Effector memory CD8-positive, alpha-beta T cell (primary cell): ENCODE data around the gene KRTAP10-11.
"Not testable (repeated sequence)": the region's sequence is repeated elsewhere in the genome, so short reads cannot be mapped to it uniquely, and the experiment has no call there.

Experiments
- ATAC-seq: fragments of 150-1000 bp; cut with Tn5 transposase; replicated peaks from 2 replicates; pipeline ENCODE4 v1.10.0; 2021; ENCODE audit warnings: mild to moderate bottlenecking, moderate library complexity
- DNase-seq, 3 experiments: peaks; one replicate each; pipeline ENCODE4 v3.0.0; 2021
- H3K27ac Mint-ChIP-seq, 2 donors: one replicate each; pipeline ENCODE4 v1.8.0; 2022; ENCODE audit warnings: mild to moderate bottlenecking in 2 of 2, mixed read lengths in 2 of 2, moderate library complexity in 2 of 2
- H3K27me3 Mint-ChIP-seq, 2 donors: one replicate each; pipeline ENCODE4 v1.8.0; 2022; ENCODE audit warnings: mixed read lengths in 2 of 2
- H3K36me3 Mint-ChIP-seq: one replicate; pipeline ENCODE4 v1.8.0; 2022; ENCODE audit warnings: mild to moderate bottlenecking, moderate library complexity, mixed read lengths; ENCODE audit not compliant: insufficient read depth
- H3K4me1 Mint-ChIP-seq, 2 donors: one replicate each; pipeline ENCODE4 v1.8.0; 2022; ENCODE audit warnings: low read depth in 2 of 2, mixed read lengths in 2 of 2
- H3K4me3 Mint-ChIP-seq, 2 donors: one replicate each; pipeline ENCODE4 v1.8.0; 2022; ENCODE audit warnings: mild to moderate bottlenecking in 2 of 2, mixed read lengths in 2 of 2, moderate library complexity in 2 of 2
- H3K9me3 Mint-ChIP-seq, 2 donors: one replicate each; pipeline ENCODE4 v1.8.0; 2022; ENCODE audit warnings: mixed read lengths in 2 of 2

Gene KRTAP10-11

GRCh38 chr21:44667612-44668011 lies 21.4 kb downstream of the KRTAP10-11 start:
- ATAC-seq (no peak), DNase-seq (no peak)
- peaks cover 3 to 16% of the 10 kb centered on the region in 2 donors for H3K4me1 Mint-ChIP-seq
- H3K4me3 Mint-ChIP-seq: no peak overlapping the region
- no peaks in the 10 kb centered on the region for H3K9me3 Mint-ChIP-seq
- H3K36me3 Mint-ChIP-seq: no peaks in the 10 kb centered on the region
- no peak overlapping the region for H3K27ac Mint-ChIP-seq
- peaks cover 0 to 19% of the 10 kb centered on the region in 2 donors for H3K27me3 Mint-ChIP-seq

DNA sequence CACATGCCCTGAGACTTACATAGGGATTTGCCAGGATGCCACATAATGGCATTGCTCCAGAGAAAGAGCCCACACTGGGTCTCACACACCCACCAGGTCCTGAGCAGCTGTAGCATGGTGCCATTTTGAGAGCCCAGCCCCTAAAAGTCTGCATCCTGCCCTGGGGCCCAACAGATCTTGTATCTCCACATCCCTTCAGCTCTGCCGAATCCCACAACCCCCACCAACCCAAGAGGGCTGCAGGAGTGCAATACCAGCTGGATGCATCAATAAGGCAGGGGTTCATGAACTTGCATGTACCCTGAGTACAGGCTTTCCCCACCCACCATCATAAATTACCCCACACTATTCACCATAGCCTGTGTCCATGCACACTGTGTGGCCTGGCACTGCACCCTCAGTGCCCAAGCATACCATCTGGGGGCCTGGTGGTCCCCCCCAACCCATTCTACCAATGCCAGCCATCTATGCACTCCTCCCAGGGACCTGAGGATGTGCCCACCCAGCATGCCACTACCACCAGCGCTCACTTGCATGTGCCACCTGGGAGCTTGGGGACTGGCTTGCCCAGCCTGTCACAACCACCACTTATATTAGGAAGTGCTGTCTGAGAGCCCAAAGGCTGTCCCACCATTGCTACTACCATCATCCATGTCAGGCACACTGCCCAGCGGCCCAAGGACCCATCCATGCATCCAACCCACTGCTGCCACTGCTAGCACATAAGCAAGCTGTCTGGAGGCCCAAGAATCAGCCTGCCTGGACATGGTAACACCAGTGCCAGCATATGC lies 24.6 kb downstream of the KRTAP10-11 start:
- no peak overlapping the region for H3K4me3 Mint-ChIP-seq
- H3K36me3 Mint-ChIP-seq: peaks cover 4% of the 10 kb centered on the region
- DNase-seq (no peak), ATAC-seq (no peak)
- H3K27me3 Mint-ChIP-seq: peaks cover 0 to 16% of the 10 kb centered on the region in 2 donors
- no peak overlapping the region for H3K27ac Mint-ChIP-seq
- H3K9me3 Mint-ChIP-seq: peaks cover 0 to 6% of the 10 kb centered on the region in 2 donors
- H3K4me1 Mint-ChIP-seq: peaks cover 2 to 16% of the 10 kb centered on the region in 2 donors

GRCh38 chr21:44671911-44672310 lies 25.7 kb downstream of the KRTAP10-11 start:
- ATAC-seq: no peak
- peaks cover 0 to 11% of the 10 kb centered on the region in 2 donors for H3K4me1 Mint-ChIP-seq
- no peak overlapping the region for H3K4me3 Mint-ChIP-seq
- H3K9me3 Mint-ChIP-seq: peaks cover 0 to 6% of the 10 kb centered on the region in 2 donors
- H3K36me3 Mint-ChIP-seq: peaks cover 4% of the 10 kb centered on the region
- DNase-seq: no peak
- H3K27me3 Mint-ChIP-seq: peaks cover 0 to 8% of the 10 kb centered on the region in 2 donors
- H3K27ac Mint-ChIP-seq: no peak overlapping the region

DNA sequence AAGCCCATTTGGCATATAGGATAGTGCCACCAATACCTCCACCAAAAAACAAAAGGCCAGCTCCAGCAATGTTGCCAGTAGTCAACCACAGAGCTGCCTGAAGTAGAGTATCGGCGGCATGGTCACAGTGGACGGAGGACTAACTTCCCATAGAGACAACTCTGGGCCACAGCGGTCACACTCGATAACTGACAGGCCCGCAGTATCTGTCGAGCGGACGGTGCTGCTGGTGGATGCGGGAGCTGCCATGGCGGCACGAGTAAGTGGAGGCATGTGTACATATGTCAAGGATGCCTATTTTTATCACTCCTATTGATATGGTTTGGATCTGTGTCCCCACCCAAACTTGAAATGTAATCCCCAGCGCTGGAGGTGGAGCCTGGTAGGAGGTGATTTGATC lies 31.7 kb downstream of the KRTAP10-11 start:
- Mint-ChIP-seq H3K9me3 (peaks cover 0 to 4% of the 10 kb centered on the region in 2 donors), H3K4me1 (no peaks in the 10 kb centered on the region), H3K27me3 (peaks cover 5 to 30% of the 10 kb centered on the region in 2 donors), H3K4me3 (no peak overlapping the region), H3K36me3 (peaks cover 4% of the 10 kb centered on the region), H3K27ac (no peak overlapping the region)
- no peak for DNase-seq
- no peak for ATAC-seq

DNA sequence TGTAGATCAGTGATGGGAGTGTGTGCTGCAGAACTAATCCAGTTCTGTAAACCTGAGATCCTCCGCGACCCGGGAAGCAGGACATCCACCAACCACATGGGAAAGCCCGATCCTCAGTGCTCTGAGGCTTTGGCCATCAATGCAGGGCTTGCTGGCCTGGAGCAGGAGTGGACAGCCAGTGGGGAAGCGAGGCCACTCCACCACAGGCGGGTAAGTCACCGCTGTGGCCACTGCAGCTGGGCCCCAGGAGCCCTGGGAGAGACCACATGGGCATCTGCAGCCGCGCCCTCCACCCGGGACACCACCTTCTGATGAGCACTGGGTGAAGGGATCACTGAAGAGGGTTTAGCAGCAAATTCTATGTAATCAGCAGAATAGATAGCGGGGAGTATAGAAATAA lies 34.9 kb downstream of the KRTAP10-11 start:
- ATAC-seq (no peak), DNase-seq (no peak)
- peaks cover 4 to 6% of the 10 kb centered on the region in 2 donors for H3K4me1 Mint-ChIP-seq
- no peak overlapping the region for H3K27ac Mint-ChIP-seq
- H3K9me3 Mint-ChIP-seq: no peaks in the 10 kb centered on the region
- no peak overlapping the region for H3K4me3 Mint-ChIP-seq
- H3K36me3 Mint-ChIP-seq: no peaks in the 10 kb centered on the region
- peaks cover 12 to 41% of the 10 kb centered on the region in 2 donors for H3K27me3 Mint-ChIP-seq

DNA sequence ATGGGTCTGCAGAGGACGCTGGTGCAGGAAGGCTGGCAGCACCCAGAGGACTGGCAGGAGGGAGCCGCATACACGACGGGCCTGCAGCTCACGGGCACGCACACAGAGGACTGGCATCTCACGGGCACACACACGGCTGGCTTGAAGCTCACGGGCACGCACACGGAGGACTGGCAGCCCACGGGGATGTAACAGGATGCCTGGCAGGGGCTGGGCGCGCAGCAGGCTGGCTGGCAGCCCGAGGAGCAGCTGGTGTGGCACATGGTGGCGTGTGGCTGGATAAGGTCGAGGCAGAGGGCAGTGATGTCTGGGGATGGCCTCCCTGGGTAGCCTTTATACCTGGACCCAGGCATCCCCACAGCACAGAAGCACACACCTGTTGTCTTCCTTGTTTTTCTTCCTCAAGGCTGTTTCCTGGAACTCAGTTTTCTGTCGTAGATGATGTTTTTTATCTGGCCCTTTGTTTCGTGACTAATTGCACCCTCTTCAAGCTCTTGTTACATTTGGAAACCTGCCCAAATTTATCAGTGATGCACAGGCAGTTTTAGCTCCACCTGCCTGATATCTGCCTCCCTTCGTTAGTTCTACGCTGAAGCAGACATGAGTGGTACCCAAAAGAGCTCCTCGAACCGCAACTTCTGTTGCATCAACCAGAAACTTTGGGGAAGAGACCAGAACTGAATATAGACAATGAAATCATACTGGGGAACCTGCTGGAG lies 35.8 kb downstream of the KRTAP10-11 start, which contains the start of gene KRTAP12-1:
KRTAP12-1 (minus strand) TSS at position 303 of the 719 bp plus-strand sequence; CDS start at position 263, 40 bp downstream.
- ATAC-seq (no peak), DNase-seq (no peak)
- no peaks in the 10 kb centered on the region for H3K36me3 Mint-ChIP-seq
- H3K27ac Mint-ChIP-seq: no peak within 1 kb of the TSS
- no peaks in the 10 kb centered on the region for H3K9me3 Mint-ChIP-seq
- no peak within 1 kb of the TSS for H3K4me3 Mint-ChIP-seq
- H3K4me1 Mint-ChIP-seq: peaks cover 9 to 13% of the 10 kb centered on the region in 2 donors
- peaks cover 20 to 49% of the 10 kb centered on the region in 2 donors for H3K27me3 Mint-ChIP-seq

GRCh38 chr21:44682580-44683151 lies 36.5 kb downstream of the KRTAP10-11 start:
- H3K27ac Mint-ChIP-seq: no peak overlapping the region
- no peaks in the 10 kb centered on the region for H3K9me3 Mint-ChIP-seq
- H3K4me1 Mint-ChIP-seq: peaks cover 9 to 13% of the 10 kb centered on the region in 2 donors
- no peaks in the 10 kb centered on the region for H3K36me3 Mint-ChIP-seq
- no peak for DNase-seq
- H3K27me3 Mint-ChIP-seq: peaks cover 22 to 56% of the 10 kb centered on the region in 2 donors
- no peak overlapping the region for H3K4me3 Mint-ChIP-seq
- no peak for ATAC-seq

- no peak for ATAC-seq
- no peaks in the 10 kb centered on the region for H3K36me3 Mint-ChIP-seq
- H3K27ac Mint-ChIP-seq: peak overlapping the region in 1 of 2 donors; percentile 15
Observed at GRCh38 chr21:44684077-44684476, 37.9 kb downstream of the KRTAP10-11 start.

DNA sequence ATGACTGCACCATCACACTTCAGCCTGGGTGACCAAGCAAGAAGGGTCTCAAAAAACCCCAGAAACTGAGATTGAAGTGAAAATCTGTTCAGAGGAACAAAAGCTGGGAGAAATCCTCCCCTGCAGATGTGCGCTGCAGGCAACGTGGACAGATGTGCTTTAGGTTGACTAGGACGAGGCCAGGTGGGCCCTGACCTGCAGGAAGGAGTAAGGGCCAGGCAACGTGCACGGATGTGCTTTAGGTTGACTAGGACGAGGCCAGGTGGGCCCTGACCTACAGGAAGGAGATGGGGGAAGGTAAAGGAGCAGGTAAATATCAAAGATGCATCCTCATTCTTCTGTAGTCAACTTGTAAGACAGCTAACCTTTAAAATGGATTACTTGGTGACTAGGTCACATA lies 38.3 kb downstream of the KRTAP10-11 start:
- Mint-ChIP-seq H3K4me3 (no peak overlapping the region), H3K9me3 (no peaks in the 10 kb centered on the region), H3K27me3 (peaks cover 22 to 64% of the 10 kb centered on the region in 2 donors), H3K4me1 (peaks cover 9 to 13% of the 10 kb centered on the region in 2 donors), H3K36me3 (no peaks in the 10 kb centered on the region), H3K27ac (peak overlapping the region in 1 of 2 donors; percentile 15)
- DNase-seq (no peak), ATAC-seq (no peak)

More at GRCh38 chr21:44684077-44684476, 37.9 kb downstream of the KRTAP10-11 start:
- Mint-ChIP-seq H3K4me1 (peaks cover 9 to 13% of the 10 kb centered on the region in 2 donors), H3K9me3 (no peaks in the 10 kb centered on the region), H3K4me3 (no peak overlapping the region), H3K27me3 (peaks cover 22 to 64% of the 10 kb centered on the region in 2 donors)
- no peak for DNase-seq

DNA sequence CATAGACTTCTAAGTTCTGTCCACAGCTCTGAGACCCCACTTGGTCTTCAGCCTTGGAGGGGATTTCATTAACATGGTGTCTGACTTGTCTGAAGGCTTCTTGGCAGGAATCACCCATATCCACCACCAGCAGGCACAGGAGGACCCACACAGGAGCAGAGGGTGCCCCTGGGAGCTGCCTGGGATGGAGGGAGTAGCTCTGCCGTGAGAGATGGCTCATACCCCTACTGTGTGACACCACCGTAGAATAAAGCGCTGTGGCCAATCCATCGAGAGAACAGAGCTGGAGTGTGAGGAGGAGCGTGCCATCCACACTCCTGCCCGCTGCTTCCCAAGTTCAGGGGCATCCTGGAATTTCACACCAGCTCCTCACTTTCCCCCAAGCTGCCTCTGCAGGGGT lies 38.8 kb downstream of the KRTAP10-11 start:
- not testable (repeated sequence) for H3K36me3 Mint-ChIP-seq, ATAC-seq, DNase-seq, H3K4me3 Mint-ChIP-seq, H3K9me3 Mint-ChIP-seq
- peaks cover 22 to 58% of the 10 kb centered on the region in 2 donors for H3K27me3 Mint-ChIP-seq
- H3K4me1 Mint-ChIP-seq: peaks cover 9 to 13% of the 10 kb centered on the region in 2 donors
- H3K27ac Mint-ChIP-seq: peak overlapping the region in 1 of 2 donors; percentile 15

DNA sequence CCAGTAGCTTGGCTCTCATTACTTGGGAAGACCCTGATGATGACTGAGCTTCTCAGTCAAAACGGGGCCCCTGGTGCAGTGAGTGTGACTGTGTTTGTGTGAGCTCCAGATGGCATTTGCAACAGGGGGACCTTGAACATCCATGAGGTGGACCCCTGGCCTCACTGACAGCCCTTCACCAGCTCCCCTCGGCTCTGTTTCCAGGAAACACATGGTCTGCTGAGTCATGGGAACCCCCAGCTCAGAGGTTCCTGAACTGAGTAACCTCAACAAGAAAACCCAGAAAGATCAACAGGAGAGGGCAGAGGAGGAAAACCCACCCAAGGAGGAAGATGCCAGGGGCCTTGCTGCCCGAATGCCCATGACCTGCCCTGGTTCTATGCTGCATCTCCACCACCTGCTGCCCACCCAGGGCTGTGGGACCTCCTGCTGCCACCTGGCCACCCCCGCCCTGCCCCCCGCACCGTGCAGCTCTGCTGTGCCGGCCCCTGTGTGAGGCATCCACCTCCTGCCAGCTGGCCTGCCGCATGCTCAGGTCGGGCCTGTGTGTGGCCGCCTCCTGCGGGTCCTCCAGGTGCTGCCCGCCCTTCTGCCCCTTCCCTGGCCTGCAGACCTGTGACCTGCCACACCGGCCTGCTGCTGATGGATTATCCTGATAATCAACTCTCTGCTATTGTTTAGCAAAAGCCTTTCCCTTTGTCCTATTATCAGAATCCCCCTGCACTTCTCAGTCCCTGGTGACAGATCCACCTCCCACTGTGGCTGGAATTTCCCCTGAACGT lies 40.0 kb downstream of the KRTAP10-11 start:
- Mint-ChIP-seq H3K4me3 (no peak overlapping the region), H3K4me1 (peaks cover 9 to 13% of the 10 kb centered on the region in 2 donors), H3K9me3 (no peaks in the 10 kb centered on the region), H3K27ac (peak overlapping the region in 1 of 2 donors; percentile 51), H3K27me3 (peaks cover 20 to 51% of the 10 kb centered on the region in 2 donors), H3K36me3 (no peaks in the 10 kb centered on the region)
- DNase-seq: no peak
- no peak for ATAC-seq

DNA sequence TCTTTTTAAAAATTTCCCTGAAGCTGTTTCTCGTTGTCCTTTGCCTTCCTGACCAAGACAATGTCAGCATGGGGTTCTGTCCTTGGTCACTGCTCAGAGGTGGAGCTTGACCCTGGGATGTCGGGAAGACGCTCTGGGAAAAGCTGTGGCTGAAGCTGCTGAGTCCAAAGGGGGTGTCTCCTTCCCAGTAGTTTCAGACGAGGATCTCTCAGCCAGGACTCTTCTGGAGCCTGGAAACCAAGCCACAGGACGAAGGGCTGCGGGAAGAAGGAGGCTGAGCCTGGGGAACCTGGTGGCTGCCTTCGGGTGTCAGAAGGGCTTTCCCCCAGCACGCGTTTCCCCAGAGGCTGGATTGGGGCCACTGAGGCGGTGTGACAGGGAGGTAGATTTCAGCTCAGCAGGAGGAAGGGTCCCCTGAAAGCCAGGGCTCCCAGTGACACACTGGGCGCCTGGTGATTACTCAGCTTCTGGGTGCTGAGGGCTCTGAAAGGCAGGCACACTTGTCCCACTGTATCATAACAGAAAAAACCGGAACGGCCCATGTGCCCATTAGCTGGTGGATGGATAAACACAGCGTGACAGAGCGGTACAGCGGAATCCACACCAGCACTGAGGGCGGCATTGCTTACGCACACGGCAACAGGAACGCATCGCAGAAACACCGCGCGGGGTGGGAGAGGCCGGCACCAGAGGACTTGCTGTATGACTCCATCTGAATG lies 40.8 kb downstream of the KRTAP10-11 start:
- peaks cover 9 to 13% of the 10 kb centered on the region in 2 donors for H3K4me1 Mint-ChIP-seq
- H3K4me3 Mint-ChIP-seq: no peak overlapping the region
- H3K27ac Mint-ChIP-seq: peak overlapping the region in 1 of 2 donors; percentile 51
- no peaks in the 10 kb centered on the region for H3K36me3 Mint-ChIP-seq
- ATAC-seq: no peak
- H3K27me3 Mint-ChIP-seq: peaks cover 18 to 43% of the 10 kb centered on the region in 2 donors
- no peaks in the 10 kb centered on the region for H3K9me3 Mint-ChIP-seq
- no peak for DNase-seq
